Upper lobe of right lung (tissue), 1 donor: ENCODE results near the gene CLK3. TPM values are rescaled to one million over a fixed set of nuclear protein-coding genes. Genes with fewer than 3 reads are reported as not detected.

Experiments used
- ATAC-seq: fragments of 200-7000 bp; cut with Tn5 transposase; one replicate; pipeline ENCODE4 v1.9.1; 2020; ENCODE audit warnings: mild to moderate bottlenecking, moderate library complexity
- DNase-seq: peaks from one replicate; pipeline ENCODE4 v3.0.0-alpha.2; 2020
- H3K27ac ChIP-seq: fragments of 200-600 bp; one replicate; pipeline ENCODE4 v1.8.0; 2022
- H3K27me3 ChIP-seq: fragments of 200-600 bp; one replicate; pipeline ENCODE4 v1.8.0; 2022; ENCODE audit warnings: mild to moderate bottlenecking
- H3K36me3 ChIP-seq: fragments of 200-600 bp; one replicate; pipeline ENCODE4 v1.8.0; 2022
- H3K4me1 ChIP-seq: fragments of 200-600 bp; one replicate; pipeline ENCODE4 v1.8.0; 2022
- H3K4me3 ChIP-seq: fragments of 200-600 bp; one replicate; pipeline ENCODE4 v1.8.0; 2022; ENCODE audit warnings: mild to moderate bottlenecking
- H3K9me3 ChIP-seq: fragments of 200-600 bp; one replicate; pipeline ENCODE4 v1.8.0; 2022
- intact Hi-C: fragments of 100-400 bp; cut with DNase I; formaldehyde crosslinking; loops from one replicate; pipeline ENCODE4 v1.11.0; 2022
- total RNA-seq: library from RNA; stranded (reverse); fragmentation: NEBNext Ultra II Directional; extraction: Animal tissue kit (Norgen Biotek cat#: 25700); gene quantifications from one replicate; pipeline ENCODE4 v1.2.1, GENCODE V29; 2021
- TF ChIP-seq, protein P1 (sequence below): fragments of 200-600 bp; IDR thresholded peaks from one replicate; pipeline ENCODE4 v1.8.0; 2022; ENCODE audit warnings: antibody characterized with exemption
- donor health status: DM: no; HTN: yes; CAD: no; lungs with severe emphysema.

CLK3 gene
- total RNA-seq, 1 donor from 2014 or later = 72.9 TPM

DNA sequence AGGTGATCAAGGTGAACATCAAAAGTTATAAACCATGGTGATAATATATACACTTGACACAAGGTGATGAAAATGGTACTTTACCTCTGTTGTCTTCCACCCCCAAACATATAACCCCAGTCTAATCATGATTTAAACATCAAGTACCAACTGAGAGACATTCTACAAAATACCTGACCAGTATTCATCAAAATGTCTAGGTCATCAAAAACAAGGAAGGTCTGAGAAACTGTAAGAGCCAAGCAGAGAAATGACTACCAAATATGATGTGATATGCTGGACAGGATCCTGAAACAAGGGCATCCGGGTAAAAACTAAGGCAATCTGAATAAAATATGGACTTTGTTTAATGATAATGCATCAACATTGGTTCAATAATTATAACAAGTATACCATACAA is 52.3 kb downstream of the CLK3 start:
- intact Hi-C loops = no loop called here
- H3K4me3 ChIP-seq = no peak overlapping the region
- H3K9me3 ChIP-seq = no peaks in the 10 kb centered on the region
- H3K4me1 ChIP-seq = peaks cover 30% of the 10 kb centered on the region
- ATAC-seq = no peak
- TF ChIP-seq, protein P1, sequence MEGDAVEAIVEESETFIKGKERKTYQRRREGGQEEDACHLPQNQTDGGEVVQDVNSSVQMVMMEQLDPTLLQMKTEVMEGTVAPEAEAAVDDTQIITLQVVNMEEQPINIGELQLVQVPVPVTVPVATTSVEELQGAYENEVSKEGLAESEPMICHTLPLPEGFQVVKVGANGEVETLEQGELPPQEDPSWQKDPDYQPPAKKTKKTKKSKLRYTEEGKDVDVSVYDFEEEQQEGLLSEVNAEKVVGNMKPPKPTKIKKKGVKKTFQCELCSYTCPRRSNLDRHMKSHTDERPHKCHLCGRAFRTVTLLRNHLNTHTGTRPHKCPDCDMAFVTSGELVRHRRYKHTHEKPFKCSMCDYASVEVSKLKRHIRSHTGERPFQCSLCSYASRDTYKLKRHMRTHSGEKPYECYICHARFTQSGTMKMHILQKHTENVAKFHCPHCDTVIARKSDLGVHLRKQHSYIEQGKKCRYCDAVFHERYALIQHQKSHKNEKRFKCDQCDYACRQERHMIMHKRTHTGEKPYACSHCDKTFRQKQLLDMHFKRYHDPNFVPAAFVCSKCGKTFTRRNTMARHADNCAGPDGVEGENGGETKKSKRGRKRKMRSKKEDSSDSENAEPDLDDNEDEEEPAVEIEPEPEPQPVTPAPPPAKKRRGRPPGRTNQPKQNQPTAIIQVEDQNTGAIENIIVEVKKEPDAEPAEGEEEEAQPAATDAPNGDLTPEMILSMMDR = no peak
- H3K36me3 ChIP-seq = peaks cover 32% of the 10 kb centered on the region
- DNase-seq = no peak
- no peaks in the 10 kb centered on the region for H3K27me3 ChIP-seq
- H3K27ac ChIP-seq = no peak overlapping the region

DNA sequence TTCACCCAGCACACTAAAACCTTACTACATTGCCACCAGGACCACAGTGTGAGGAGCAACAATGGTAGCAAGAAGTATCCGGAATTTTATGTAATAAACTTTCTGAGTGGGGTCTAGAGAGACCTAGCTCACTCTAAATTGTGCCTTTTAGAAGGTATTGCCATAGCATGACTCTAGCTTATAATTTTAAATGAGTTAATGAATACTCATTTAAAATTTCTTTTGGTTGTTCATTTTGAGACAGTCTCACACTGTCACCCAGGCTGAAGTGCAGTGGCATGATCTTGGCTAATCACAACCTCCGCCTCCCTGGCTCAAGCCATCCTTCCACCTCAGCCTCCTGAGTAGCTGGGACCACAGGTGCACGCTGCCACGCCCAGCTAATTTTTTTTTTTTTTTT is 54.0 kb downstream of the CLK3 start:
- H3K36me3 ChIP-seq = peaks cover 47% of the 10 kb centered on the region
- TF ChIP-seq, protein P1 = no peak
- intact Hi-C loops = no loop called here

DNA sequence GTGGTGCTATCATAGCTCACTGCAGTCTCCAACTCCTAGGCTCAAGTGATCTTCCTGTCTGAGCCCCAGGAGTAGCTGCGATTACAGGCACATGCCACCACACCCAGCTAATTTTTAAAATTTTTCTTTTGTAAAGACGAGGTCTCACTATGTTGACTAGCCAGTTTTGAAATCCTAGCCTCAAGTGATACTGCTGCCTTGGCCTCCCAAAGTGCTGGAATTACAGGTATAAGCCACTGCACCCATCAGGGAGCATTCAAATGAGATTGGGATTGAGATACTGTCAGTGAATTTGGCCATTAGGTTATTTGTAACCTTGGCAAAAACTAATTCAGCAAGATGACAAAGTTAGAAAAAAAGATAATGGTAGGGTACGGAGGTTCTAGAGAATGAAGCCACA is 58.5 kb downstream of the CLK3 start:
- intact Hi-C loops = no loop called here
- no peak overlapping the region for H3K4me3 ChIP-seq
- ATAC-seq = peak; percentile 60
- H3K36me3 ChIP-seq = peaks cover 43% of the 10 kb centered on the region
- H3K4me1 ChIP-seq = no peaks in the 10 kb centered on the region
- H3K9me3 ChIP-seq = no peaks in the 10 kb centered on the region
- H3K27ac ChIP-seq = no peak overlapping the region
- TF ChIP-seq, protein P1 = no peak
- no peaks in the 10 kb centered on the region for H3K27me3 ChIP-seq
- DNase-seq = no peak

More for the DNA sequence above, 54.0 kb downstream of the CLK3 start:
- no peaks in the 10 kb centered on the region for H3K27me3 ChIP-seq
- peaks cover 14% of the 10 kb centered on the region for H3K4me1 ChIP-seq
- no peak for ATAC-seq
- H3K4me3 ChIP-seq = no peak overlapping the region
- no peaks in the 10 kb centered on the region for H3K9me3 ChIP-seq
- no peak overlapping the region for H3K27ac ChIP-seq
- DNase-seq = no peak

DNA sequence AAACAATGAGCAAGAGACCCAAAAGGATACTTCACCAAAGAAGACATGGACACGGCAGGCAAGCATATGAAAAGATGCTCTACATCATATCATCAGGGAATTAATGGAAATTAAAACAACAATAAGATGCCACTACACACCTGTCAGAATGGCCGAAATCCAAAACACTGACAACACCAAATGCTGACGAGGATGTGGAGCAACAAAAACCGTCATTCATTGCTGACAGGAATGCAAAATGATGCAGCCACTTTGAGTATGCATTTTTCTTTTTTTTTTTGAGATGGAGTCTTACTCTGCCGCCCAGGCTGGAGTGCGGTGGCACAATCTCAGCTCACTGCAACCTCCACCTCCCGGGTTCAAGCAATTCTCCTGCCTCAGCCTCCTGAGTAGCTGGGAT is 61.2 kb downstream of the CLK3 start:
- H3K4me1 ChIP-seq = no peaks in the 10 kb centered on the region
- H3K27me3 ChIP-seq = no peaks in the 10 kb centered on the region
- peaks cover 26% of the 10 kb centered on the region for H3K36me3 ChIP-seq
- DNase-seq (no peak), ATAC-seq (no peak)
- H3K27ac ChIP-seq = no peak overlapping the region
- no peaks in the 10 kb centered on the region for H3K9me3 ChIP-seq
- TF ChIP-seq, protein P1 = no peak
- intact Hi-C loops = no loop called here
- no peak overlapping the region for H3K4me3 ChIP-seq

Other genes with a start within 250 kb of the CLK3 start
- 1.1 TPM for gene CYP11A1, start 248.2 kb upstream of the CLK3 start, total RNA-seq
- gene SEMA7A, start 181.9 kb upstream of the CLK3 start, total RNA-seq = 5.4 TPM
- gene UBL7, start 154.7 kb upstream of the CLK3 start, total RNA-seq = 40.8 TPM
- gene ARID3B, start 74.6 kb upstream of the CLK3 start, total RNA-seq = 10.7 TPM
- 31.5 TPM for gene EDC3, start 80.2 kb downstream of the CLK3 start, total RNA-seq
- gene CYP1A1, start 109.7 kb downstream of the CLK3 start, total RNA-seq = 2.4 TPM
- 0.32 TPM for gene CYP1A2, start 133.0 kb downstream of the CLK3 start, total RNA-seq
- gene CSK, start 166.2 kb downstream of the CLK3 start, total RNA-seq = 65.6 TPM
- gene LMAN1L, start 197.0 kb downstream of the CLK3 start, total RNA-seq = not detected
- gene CPLX3, start 210.8 kb downstream of the CLK3 start, total RNA-seq = not detected
- gene ULK3, start 227.3 kb downstream of the CLK3 start, total RNA-seq = 43.9 TPM